Inferior parietal cortex (tissue), 1 donor: ENCODE measurements around the gene RNASE7.
A peak's percentile ranks its signal among the peaks of the same experiment; 100 is the strongest.
"Not testable (repeated sequence)": the region's sequence is repeated elsewhere in the genome, so short reads cannot be mapped to it uniquely, and the experiment has no call there.

Experiments
- DNase-seq: peaks from one replicate; pipeline ENCODE4 v3.0.0-alpha.2; 2016; ENCODE audit errors: extremely low spot score

RNASE7 gene, protein sequence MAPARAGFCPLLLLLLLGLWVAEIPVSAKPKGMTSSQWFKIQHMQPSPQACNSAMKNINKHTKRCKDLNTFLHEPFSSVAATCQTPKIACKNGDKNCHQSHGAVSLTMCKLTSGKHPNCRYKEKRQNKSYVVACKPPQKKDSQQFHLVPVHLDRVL

DNA sequence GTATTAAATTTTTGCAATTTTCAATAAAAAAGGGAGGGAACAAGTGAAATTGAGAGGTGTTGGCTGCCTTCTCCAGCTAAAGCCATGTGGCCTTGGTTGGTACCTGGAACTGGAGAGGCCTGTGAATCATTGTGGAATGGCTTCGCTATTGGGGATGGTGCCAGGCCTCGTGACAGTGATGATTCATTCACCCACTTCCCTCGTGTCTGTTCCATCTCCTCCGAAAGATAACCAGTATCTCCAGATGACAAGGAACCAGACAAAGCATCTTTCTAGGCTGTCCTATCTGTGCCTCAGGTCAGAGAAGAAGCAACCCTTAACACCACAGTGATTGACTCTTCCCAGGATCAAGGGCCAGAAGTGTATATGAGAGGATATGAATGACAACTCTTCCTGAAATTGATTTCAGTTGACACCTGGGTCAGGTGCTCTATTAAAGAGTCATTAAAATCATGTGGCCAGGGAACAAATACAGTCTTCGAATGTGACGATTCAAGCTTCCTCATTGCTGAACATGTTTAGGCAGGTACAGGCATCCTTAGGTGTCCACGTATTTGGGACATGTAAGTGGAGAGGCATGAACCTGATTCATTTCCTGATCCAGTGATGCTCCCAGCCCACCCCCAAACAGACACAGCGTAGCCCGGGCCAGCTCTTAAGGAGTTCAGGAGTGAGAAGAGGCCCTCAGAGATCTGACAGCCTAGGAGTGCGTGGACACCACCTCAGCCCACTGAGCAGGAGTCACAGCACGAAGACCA is at the start of gene RNASE7:
Gene RNASE7 (plus strand): TSS at position 687 of the 758 bp plus-strand sequence. CDS start 631 bp downstream, outside the sequence.
- no peak for DNase-seq

DNA sequence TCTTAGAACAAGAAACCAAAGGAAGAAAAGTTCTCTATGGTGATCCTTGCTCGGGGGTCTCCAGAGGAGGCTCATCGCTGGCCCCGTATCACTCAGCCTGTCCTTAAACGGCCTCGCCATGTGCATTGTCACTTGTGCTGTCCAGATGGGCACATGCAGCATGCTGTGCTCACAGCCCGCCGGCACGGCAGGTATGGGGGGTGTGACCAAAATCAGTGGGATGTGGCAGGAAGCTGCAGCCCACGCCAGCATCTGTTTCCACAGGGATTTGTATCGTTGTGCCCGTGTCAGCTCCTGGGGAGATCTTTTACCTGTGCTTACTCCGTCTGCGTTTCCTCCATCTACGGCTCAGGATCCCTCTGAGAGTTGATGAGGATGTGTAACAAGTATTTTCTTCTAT is 45.6 kb upstream of the RNASE7 start:
- DNase-seq = no peak

DNA sequence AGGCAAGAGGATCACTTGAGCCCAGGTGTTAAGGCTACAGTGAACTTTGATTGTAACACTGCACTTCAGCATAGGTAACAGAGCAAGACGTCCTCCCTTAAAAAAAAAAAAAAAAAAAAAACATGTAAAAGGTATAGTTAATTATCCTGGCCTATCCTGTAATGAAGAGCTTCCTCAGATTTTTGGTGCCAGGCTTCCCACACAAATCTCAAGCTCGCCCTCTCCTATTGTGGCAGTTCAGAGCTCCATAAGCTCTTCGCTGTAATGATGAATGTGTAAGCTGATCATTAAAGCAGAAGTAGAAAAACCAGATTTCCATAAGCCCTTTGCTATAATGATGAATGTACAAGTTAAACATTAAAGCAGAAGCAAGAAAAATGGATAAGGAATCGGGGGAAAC is 45.0 kb upstream of the RNASE7 start:
- no peak for DNase-seq

DNA sequence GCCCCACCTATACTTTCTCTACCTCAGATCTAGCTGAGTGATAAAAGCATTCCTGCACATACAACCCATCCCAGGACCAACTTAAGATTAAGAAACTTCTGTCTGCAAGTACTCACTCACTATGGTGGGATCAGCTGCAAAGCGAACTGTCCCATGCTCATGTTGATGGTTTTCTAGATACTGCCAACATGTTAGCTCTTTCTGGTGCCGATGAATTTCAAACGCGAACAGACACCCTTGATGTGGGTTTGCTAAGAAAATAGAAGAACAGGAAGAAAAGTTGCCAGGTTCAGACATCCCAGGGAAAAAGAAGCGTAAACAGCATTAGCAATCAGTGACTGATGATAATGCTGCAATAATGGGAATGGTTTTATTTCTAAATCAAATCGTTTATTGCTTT is 44.6 kb upstream of the RNASE7 start:
- DNase-seq = no peak

DNA sequence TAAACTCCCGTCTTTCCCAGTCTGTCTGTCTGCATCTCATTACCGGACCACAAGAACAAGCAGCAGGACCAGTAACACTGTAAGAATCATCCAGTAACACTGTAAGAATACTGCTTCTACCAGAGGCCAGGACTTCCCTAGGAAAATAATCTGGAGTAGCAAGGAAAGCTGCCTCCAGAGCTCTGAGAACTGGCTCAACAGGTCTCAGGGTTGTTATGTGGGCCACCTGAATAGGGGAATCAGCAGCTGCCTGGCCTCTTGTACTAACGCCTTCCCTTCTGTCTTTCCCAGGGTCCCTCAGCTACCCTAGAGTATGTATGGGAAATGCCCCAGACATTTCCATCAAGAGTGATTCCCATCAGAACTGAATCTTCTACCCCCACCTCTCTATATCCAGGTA is 44.0 kb upstream of the RNASE7 start:
- DNase-seq = no peak

DNA sequence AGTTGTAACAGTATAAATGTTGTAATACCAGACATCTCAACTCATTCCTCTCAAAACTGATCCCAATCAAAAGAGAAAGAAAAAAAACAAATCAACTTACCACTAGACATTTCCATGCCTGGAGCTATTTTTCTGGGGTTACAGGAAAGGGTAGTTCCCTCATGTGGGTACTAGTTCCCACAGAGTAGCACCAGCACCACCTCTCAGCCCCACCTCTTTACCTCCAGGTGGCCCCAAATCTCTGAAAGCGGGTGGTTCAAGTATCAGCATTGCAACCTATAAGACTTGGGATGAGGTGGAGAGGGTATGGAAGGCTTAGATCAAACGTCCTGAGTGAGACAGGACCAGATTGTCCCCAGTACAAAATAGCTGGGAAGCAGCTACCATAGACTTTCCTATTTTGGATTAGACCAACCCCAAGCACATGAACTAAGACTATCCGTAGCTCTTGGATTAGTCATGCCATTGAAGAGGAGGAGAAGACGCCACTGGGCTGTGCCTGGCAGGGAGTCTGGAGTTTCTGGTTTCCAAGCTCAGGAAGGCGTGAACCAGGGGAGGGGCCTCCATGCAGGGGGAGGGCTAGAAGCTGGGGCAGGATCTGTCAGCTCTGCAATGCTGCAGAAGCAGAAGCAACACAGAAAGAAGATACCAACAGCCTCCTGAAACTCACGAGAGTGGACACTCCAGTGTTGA is 43.3 kb upstream of the RNASE7 start, which contains the start of gene SLC39A2:
Gene SLC39A2 (plus strand): TSS at position 620 of the 693 bp plus-strand sequence. CDS start 154 bp downstream, outside the sequence.
- DNase-seq = no peak

DNA sequence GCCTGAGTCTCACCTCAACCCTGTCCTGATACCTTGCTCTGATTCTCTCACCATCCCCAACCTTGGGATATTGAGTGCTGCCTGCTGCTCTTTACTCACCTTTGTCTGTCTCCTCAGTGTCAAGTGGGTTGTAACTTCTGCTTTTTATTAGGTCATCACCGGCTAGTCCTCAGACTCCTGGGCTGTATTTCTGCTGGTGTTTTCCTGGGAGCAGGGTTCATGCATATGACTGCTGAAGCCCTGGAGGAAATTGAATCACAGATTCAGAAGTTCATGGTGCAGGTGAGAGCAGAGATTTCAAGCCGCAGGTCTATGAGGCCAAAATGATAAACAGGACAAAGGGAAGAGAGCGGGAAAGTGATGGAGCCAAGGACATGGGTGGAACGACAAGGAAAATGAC is 42.6 kb upstream of the RNASE7 start:
- no peak for DNase-seq

DNA sequence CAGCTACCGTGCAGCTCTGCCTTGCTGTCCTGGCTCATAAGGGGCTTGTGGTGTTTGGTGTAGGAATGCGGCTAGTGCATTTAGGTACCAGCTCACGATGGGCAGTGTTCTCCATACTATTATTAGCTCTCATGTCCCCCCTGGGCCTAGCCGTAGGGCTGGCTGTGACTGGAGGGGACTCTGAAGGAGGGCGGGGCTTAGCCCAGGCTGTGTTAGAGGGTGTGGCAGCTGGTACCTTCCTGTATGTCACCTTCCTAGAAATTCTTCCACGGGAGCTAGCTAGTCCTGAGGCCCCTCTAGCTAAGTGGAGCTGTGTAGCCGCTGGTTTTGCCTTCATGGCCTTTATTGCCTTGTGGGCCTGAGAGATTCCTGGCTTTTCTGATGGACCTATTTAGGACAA is 40.9 kb upstream of the RNASE7 start:
- no peak for DNase-seq

DNA sequence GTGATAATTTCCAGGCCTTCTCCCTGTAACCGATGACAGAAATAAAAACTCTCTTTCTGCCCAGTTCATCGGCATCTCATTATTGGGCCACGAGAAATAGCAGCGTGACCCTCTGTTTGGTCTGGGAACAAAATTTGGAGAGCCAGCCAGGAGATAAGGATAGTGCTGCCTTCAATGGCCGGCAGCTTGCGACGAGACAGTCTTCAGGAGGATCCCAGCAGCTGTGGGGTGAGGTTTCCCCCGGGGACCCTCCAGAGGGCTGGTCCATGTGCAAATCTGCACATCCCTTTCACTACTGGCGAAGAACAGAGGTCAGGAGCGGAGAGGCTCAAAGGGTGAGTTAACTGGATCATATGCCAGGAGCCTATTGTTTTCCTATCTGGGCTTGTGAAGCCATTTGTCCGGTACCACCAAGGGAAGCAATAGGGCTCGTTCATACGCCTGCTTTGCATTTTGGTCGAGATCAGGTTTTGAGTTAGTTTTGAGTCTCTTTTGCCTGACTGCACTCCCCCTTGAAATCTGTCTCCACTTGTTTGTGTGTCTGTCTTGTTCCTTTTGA is 38.3 kb upstream of the RNASE7 start:
- no peak for DNase-seq

DNA sequence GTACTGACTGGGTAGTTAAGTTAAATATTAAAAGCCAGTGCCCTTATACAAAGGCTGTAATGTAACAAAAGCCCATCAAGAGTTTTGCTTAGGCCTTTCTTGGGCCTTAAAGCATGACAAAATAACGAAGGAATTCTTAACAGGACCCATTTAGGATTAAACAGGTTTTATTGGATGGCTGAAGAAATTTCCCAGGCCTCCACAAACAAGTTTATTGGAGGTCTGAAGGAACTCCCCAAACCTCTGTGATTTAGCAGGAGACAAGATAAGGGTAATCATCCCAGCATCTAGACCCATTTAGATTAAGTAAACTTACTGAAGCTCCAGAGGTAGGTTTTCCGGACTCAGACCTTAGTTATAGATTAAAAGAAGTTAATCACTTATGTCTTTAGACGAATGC is 32.4 kb upstream of the RNASE7 start:
- DNase-seq = not testable (repeated sequence)

DNA sequence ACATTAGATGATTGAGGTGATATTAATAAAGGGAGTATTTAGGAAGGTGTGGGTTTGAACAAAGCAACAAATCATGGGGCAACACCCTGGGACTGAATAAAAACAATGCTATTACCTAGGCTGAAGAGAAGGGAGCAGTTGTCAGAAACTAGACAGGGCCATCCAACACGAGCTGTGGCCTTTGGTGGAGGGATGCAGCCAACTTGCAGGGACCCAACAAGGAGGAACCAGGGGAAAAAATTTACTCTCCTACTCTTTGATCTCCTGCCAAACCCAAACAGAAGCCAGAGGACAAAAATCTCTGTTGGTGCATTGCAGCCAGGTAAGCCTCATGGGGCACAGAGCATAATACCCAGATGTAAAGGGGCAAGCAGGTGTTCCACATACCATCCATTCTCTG is 31.0 kb upstream of the RNASE7 start:
- no peak for DNase-seq

DNA sequence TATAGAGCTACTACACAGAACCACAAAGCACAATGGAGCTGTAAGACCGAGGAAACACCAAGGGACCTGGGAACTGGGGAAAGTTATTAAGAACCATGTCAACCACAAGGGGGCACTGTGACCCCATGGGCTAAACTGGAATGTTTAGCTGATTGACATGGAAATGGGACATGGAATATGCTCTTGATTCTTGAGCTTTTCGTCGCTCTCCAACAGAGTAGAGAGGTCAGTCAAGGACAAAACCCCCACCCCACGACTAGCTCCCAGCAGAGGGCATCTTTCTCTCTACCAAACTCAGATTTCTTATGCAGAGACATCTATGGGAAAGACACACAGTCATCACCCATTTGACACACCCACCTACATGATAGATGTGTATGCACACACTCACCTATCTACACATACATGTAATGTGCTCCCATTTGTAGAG is 27.4 kb upstream of the RNASE7 start:
- peak; percentile 99 for DNase-seq

DNA sequence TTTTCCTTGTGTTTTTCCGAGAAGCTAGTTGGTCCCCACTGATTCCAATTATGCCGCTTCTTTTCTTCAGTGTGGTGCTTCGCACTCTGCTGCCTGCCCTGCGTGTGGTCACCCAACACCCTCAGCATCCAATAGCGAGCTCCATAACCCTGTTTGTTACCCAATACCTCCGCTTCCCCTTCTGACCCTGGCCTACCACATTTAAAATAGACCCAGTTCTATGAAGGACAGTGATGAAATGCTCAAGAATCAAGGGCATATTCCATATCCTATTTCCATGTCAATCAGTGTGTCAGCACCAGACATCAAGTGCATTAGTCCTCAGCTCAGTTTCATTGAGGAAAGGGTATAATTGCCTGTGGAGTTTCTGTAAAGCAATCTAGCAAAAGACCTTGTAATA is 26.9 kb upstream of the RNASE7 start:
- no peak for DNase-seq

DNA sequence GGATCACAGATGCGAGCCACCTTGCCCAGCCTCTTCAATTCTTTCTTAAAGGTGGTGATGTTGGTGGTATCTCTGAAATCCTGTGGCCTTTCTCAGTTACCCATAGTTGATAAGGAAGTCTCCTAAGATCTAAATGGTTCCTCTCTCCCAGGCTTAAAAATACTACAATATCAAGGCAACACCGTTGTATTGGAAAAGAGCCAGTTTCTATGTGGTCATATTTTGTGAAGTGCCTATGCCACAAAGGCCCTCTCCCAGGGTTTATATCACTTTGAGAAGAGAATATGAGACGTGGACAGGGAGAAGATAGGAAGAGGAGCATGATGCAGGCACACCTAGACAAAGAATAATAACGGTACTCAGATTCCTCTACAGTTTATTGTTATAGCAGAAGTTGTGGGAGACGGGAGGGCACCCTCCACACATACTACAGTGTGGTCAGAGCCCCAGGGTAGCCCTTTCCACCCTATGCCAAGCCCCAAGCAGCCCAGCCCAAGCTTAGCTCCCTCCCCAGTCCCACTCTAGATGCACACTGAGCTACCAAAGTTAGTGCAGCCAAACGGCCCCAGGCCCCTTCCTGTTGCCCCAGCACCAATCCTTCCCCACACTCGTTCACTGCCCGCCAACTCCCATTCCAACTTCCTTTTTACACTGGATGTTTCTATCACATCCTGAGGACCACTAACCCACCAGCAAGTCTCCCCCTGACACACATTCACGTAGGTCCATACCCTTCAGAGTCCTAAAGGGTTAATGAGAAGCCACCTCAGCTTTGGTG is 25.6 kb upstream of the RNASE7 start:
- no peak for DNase-seq

DNA sequence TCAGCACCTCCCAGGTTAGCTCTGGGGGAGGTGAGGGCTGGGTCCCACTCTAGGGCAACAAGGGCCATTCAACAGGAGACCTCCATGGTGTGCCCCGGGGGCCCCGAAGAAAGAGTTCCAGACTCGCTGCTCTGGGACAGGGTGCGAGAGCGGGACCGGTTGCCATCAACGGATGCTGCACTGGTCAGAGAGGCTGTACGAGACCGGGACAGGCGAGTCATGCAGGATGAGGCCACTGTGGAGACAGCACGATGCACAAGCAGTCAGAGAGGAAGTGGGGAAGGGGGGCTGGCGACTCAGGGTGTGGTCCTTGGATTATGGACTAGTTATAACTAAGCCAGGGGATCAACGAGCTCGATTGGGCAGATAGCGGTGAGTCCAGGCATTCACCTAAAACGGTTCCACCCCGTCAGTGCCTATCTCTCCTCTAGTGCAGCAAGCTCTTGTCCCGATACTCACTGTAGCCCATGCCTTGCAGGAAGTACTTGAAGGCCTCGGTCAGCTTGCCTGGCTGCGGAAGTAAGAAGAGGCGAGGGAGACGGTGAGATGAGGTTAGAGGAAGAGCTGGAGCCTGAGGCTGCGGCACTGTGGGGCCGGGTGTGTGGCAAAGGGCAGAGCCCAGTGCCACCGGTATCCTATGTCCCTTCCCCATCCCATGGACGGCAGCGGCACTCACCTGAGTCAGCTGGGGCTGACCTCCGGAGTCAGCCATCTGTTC is 24.5 kb upstream of the RNASE7 start:
- no peak for DNase-seq

DNA sequence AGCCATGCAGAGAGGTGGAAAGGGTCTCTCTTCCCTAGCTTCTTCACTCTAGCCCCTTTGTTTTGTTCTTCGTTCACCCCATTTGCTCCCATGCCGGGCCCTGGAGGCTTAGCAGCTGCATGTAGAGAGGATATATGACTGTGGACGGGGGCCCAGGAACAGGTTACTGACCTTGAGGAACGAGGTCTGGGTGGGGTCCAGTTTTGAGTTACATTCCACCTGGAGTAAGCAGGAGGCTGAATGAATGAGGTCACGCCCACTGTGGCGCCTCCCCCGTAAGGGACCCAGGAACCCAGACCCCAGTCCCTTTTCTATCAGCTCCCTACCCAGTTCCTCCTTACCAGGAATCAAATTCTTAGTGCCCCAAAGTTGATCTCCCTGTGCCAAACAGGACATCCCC is 23.9 kb upstream of the RNASE7 start:
- no peak for DNase-seq

DNA sequence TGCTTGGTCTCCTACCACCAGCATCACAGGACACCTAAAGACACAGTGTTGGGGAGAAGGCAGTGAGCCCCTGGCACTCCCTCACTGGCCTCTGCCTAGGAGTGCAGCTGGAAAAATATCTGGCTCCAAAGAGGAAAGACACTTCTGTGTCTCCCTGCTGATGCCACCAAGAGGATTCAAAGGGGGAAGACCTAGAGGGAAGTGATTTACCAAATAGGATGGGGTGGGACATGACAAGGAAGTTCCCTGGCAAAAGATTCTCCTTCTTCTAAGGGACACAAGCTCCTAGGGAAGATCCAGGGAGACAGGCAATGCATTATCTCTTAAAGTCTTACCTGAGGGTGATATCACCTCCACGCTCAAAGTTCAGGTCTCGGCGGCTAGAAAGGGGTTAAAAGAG is 23.4 kb upstream of the RNASE7 start:
- no peak for DNase-seq

DNA sequence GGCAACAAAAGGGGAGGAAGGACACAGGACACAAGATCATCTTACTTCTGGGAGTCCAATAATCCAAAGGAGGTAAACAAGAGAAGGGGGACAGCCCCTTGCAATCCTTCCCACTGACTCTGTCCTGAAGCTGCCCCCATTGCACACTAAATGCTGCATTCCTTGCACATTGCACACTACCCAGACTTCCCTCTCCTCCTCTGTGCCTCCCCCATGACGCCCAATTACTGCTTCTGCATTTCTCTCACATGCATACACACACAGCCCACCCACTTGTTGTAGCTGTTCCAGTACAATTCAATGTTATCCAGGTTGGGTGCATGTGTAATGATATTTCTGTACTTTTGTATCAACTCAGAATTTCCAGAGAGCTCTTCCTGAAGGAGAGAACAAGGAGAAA is 22.8 kb upstream of the RNASE7 start:
- DNase-seq = no peak

DNA sequence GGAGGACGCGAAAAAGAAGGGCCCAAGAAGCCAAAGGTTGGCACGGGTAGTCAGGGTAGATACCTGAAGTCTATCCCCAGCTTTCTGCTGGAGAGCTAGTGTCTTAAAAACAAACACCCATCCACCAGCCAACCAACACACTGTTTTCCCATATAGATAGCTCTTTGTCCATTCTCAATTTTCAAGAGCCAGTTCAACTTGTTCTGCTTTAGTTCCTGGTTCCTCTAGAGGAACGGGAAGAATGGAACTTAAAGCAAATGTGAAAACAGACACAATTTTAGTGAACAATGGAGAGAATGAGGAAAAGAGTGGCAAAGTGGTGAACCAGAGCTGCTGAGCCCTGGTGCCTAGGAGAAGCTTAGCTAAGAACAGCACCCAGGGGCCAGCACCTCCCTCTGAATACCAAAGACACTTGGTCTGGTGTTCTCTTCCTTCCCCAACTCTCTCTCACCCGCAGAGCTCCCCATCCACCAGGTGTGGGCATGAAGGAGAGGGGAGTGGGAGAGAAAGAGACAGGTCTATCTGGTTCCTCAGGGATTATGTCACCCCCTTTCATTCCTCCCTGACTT is 21.1 kb upstream of the RNASE7 start:
- DNase-seq = no peak

DNA sequence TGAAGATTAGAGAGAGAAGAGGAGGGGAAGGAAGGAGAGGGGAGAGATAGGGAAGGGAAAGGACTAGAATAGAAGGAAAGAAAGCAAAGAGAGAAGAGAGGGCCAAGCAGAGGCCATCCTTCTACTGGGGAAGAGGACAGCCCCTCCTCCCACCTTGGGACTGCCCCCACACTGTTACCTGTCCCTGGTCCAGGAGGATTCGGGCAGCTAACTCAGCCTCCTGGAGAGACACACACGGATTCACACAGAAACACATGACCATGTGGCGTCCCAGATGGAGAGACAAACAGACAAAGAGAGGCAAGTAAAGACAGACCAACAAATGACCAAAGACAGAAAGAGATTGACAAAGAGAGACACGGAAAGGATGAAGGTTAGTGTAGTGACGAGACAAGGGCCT is 19.5 kb upstream of the RNASE7 start:
- DNase-seq = no peak

DNA sequence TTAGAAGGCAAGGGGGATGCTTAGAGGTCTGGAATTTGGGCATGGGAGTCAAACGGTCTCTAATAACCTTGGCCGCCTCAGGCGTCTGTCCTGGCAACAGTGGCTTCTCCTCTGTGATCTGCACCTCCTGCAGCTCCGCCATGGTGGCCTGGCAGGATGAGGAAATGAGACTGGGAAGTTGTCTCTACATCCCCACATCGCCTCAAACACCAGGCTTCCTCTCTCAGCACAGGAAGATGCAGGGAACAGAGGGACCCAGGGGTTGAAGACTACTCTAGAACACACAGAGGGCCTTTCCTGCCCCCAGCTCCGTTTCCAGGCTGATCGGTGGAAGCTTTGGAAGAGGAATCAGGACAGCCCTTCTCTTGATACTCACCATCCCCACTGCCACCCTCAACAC is 19.0 kb upstream of the RNASE7 start:
- no peak for DNase-seq
